ENCODE measurements around the gene CCDC183. TPM values are rescaled to one million over a fixed set of nuclear protein-coding genes. Genes with fewer than 3 reads are reported as not detected.
"Not testable (repeated sequence)": the region's sequence is repeated elsewhere in the genome, so short reads cannot be mapped to it uniquely, and the experiment has no call there.

Gene CCDC183
- total RNA-seq, 3 donors from 2014 or later = 0.49 TPM; not detected in 2

GRCh38 chr9:136826703-136827582, 30.8 kb downstream of the CCDC183 start:
- Mint-ChIP-seq H3K27me3 (ENCODE audit: low read depth) (no peaks in the 10 kb centered on the region), H3K4me1 (ENCODE audit: low read depth) (no peaks in the 10 kb centered on the region), H3K4me3 (no peak overlapping the region), H3K9me3 (no peaks in the 10 kb centered on the region), H3K36me3 (ENCODE audit: insufficient read depth) (peaks cover 13% of the 10 kb centered on the region)
- ATAC-seq = no peak
- no peak for DNase-seq

- H3K4me1 Mint-ChIP-seq (ENCODE audit: low read depth) = no peaks in the 10 kb centered on the region
- peaks cover 18% of the 10 kb centered on the region for H3K36me3 Mint-ChIP-seq (ENCODE audit: insufficient read depth)
- no peak overlapping the region for H3K4me3 Mint-ChIP-seq
- H3K9me3 Mint-ChIP-seq = no peaks in the 10 kb centered on the region
- ATAC-seq (no peak), DNase-seq (no peak)
- H3K27me3 Mint-ChIP-seq (ENCODE audit: low read depth) = no peaks in the 10 kb centered on the region
Observed at GRCh38 chr9:136827794-136828473, 31.8 kb downstream of the CCDC183 start.

GRCh38 chr9:136828474-136829140, 32.5 kb downstream of the CCDC183 start:
- H3K4me3 Mint-ChIP-seq = no peak overlapping the region
- no peak for ATAC-seq
- no peaks in the 10 kb centered on the region for H3K9me3 Mint-ChIP-seq
- no peak for DNase-seq
- peaks cover 15% of the 10 kb centered on the region for H3K36me3 Mint-ChIP-seq (ENCODE audit: insufficient read depth)
- H3K4me1 Mint-ChIP-seq (ENCODE audit: low read depth) = no peaks in the 10 kb centered on the region
- H3K27me3 Mint-ChIP-seq (ENCODE audit: low read depth) = no peaks in the 10 kb centered on the region

- DNase-seq (no peak), ATAC-seq (no peak)
- no peaks in the 10 kb centered on the region for H3K27me3 Mint-ChIP-seq (ENCODE audit: low read depth)
- no peaks in the 10 kb centered on the region for H3K9me3 Mint-ChIP-seq
- H3K4me3 Mint-ChIP-seq = no peak overlapping the region
- H3K4me1 Mint-ChIP-seq (ENCODE audit: low read depth) = no peaks in the 10 kb centered on the region
- H3K36me3 Mint-ChIP-seq (ENCODE audit: insufficient read depth) = peaks cover 15% of the 10 kb centered on the region
Observed at GRCh38 chr9:136829412-136829811, 33.3 kb downstream of the CCDC183 start.

GRCh38 chr9:136829981-136830885, 34.1 kb downstream of the CCDC183 start:
- DNase-seq (no peak), ATAC-seq (no peak)
- no peak overlapping the region for H3K4me3 Mint-ChIP-seq
- no peaks in the 10 kb centered on the region for H3K27me3 Mint-ChIP-seq (ENCODE audit: low read depth)
- H3K9me3 Mint-ChIP-seq = no peaks in the 10 kb centered on the region
- H3K36me3 Mint-ChIP-seq (ENCODE audit: insufficient read depth) = peaks cover 15% of the 10 kb centered on the region
- no peaks in the 10 kb centered on the region for H3K4me1 Mint-ChIP-seq (ENCODE audit: low read depth)

GRCh38 chr9:136831002-136831719, 35.0 kb downstream of the CCDC183 start:
- Mint-ChIP-seq H3K4me3 (no peak overlapping the region), H3K4me1 (ENCODE audit: low read depth) (no peaks in the 10 kb centered on the region), H3K27me3 (ENCODE audit: low read depth) (no peaks in the 10 kb centered on the region), H3K36me3 (ENCODE audit: insufficient read depth) (peaks cover 13% of the 10 kb centered on the region), H3K9me3 (no peaks in the 10 kb centered on the region)
- ATAC-seq (no peak), DNase-seq (no peak)

GRCh38 chr9:136831720-136832104, 35.6 kb downstream of the CCDC183 start:
- DNase-seq (no peak), ATAC-seq (no peak)
- Mint-ChIP-seq H3K27me3 (ENCODE audit: low read depth) (no peaks in the 10 kb centered on the region), H3K4me3 (no peak overlapping the region), H3K4me1 (ENCODE audit: low read depth) (no peaks in the 10 kb centered on the region), H3K9me3 (no peaks in the 10 kb centered on the region), H3K36me3 (ENCODE audit: insufficient read depth) (peaks cover 13% of the 10 kb centered on the region)

- Mint-ChIP-seq H3K27me3 (ENCODE audit: low read depth) (no peaks in the 10 kb centered on the region), H3K4me3 (no peak overlapping the region), H3K36me3 (ENCODE audit: insufficient read depth) (peaks cover 13% of the 10 kb centered on the region), H3K9me3 (no peaks in the 10 kb centered on the region), H3K4me1 (ENCODE audit: low read depth) (no peaks in the 10 kb centered on the region)
- DNase-seq = no peak
- ATAC-seq = no peak
Observed at GRCh38 chr9:136832581-136832980, 36.4 kb downstream of the CCDC183 start.

- not testable (repeated sequence) for ATAC-seq; DNase-seq; H3K9me3 Mint-ChIP-seq; H3K4me1 Mint-ChIP-seq (ENCODE audit: low read depth); H3K27me3 Mint-ChIP-seq (ENCODE audit: low read depth); H3K4me3 Mint-ChIP-seq
- peaks cover 13% of the 10 kb centered on the region for H3K36me3 Mint-ChIP-seq (ENCODE audit: insufficient read depth)
Observed at GRCh38 chr9:136833381-136834048, 37.4 kb downstream of the CCDC183 start.

- DNase-seq (no peak), ATAC-seq (peak in 1 of 2 donors; percentile 6)
- Mint-ChIP-seq H3K36me3 (ENCODE audit: insufficient read depth) (peaks cover 8% of the 10 kb centered on the region), H3K9me3 (no peaks in the 10 kb centered on the region), H3K4me1 (ENCODE audit: low read depth) (no peaks in the 10 kb centered on the region), H3K27me3 (ENCODE audit: low read depth) (no peaks in the 10 kb centered on the region), H3K4me3 (no peak overlapping the region)
Observed at GRCh38 chr9:136835162-136835931, 39.2 kb downstream of the CCDC183 start.

- H3K9me3 Mint-ChIP-seq = no peaks in the 10 kb centered on the region
- no peaks in the 10 kb centered on the region for H3K4me1 Mint-ChIP-seq (ENCODE audit: low read depth)
- ATAC-seq (no peak), DNase-seq (no peak)
- H3K36me3 Mint-ChIP-seq (ENCODE audit: insufficient read depth) = peaks cover 8% of the 10 kb centered on the region
- H3K4me3 Mint-ChIP-seq = no peak overlapping the region
- H3K27me3 Mint-ChIP-seq (ENCODE audit: low read depth) = no peaks in the 10 kb centered on the region
Observed at GRCh38 chr9:136835932-136836904, 40.1 kb downstream of the CCDC183 start.
